ENCODE data around the gene OPN3. TPM values are rescaled to one million over a fixed set of nuclear protein-coding genes. Genes with fewer than 3 reads are reported as not detected.

The OPN3 gene
- total and polyA plus RNA-seq, 5 experiments from 2014 or later = 11.5 to 36.0 (median 24.4) TPM

Other genes starting within 250 kb of the OPN3 start
- gene FH, start 120.6 kb downstream of the OPN3 start, total RNA-seq = 10 to 100 TPM; 30.3 to 32.1 TPM
- 10 to 100 TPM; 34.7 to 44.8 (median 35.7) TPM for gene FH, start 120.6 kb downstream of the OPN3 start, polyA plus RNA-seq
- gene KMO, start 108.0 kb downstream of the OPN3 start, total RNA-seq = under 1 TPM; 0.57 to 0.71 TPM
- not detected for gene KMO, start 108.0 kb downstream of the OPN3 start, polyA plus RNA-seq
- 10 to 100 TPM; 23.3 to 24.0 TPM for gene CHML, start within 50 bp of the OPN3 start, total RNA-seq
- gene CHML, start within 50 bp of the OPN3 start, polyA plus RNA-seq = 1 to 10 TPM; 6.0 to 6.6 (median 6.5) TPM
- gene WDR64, start 11.9 kb upstream of the OPN3 start, total RNA-seq = under 1 TPM; 0.49 to 0.69 TPM
- under 1 TPM in 1 of 3 donors, not detected in 2; 0.28 TPM for gene WDR64, start 11.9 kb upstream of the OPN3 start, polyA plus RNA-seq
- gene EXO1, start 207.8 kb upstream of the OPN3 start, total RNA-seq = under 1 TPM in 1 of 2 experiments, not detected in 1; 0.62 TPM
- under 1 TPM in 1 of 3 donors, not detected in 2; 0.42 TPM for gene EXO1, start 207.8 kb upstream of the OPN3 start, polyA plus RNA-seq